A673 (cell line): ENCODE measurements around the gene ANKRD11. TPM values are rescaled to one million over a fixed set of nuclear protein-coding genes. Genes with fewer than 3 reads are reported as not detected.

Experiments
- BruUV-seq: library from RNA; stranded (reverse); fragments of 400-500 nt; replicated peaks from 2 replicates; lab custom pipeline; 2021; lab: Mats Ljungman, UMichigan
- CTCF ChIA-PET: fragments of 300-600 bp; sonication (Branson Sonifier 250); formaldehyde crosslinking; loops from one replicate; lab custom pipeline; 2022; ENCODE audit warnings: antibody characterized with exemption; lab: Charles Lee
- POLR2A ChIA-PET: fragments of 300-600 bp; sonication (Branson Sonifier 250); formaldehyde crosslinking; loops from one replicate; lab custom pipeline; 2022; ENCODE audit warnings: antibody characterized with exemption; ENCODE audit not compliant: low non-redundant PET; lab: Charles Lee
- DNase-seq: peaks from one replicate; pipeline ENCODE4 v3.0.0-alpha.2; 2015; ENCODE audit warnings: low spot score
- H3K27ac ChIP-seq: fragments of 200-600 bp; sonication (generic); 2 replicates; pipeline ENCODE4 v1.5.1; 2016; ENCODE audit warnings: mixed run types, low read depth, mild to moderate bottlenecking, mixed read lengths, antibody characterized with exemption, low read length; ENCODE audit not compliant: poor library complexity, severe bottlenecking
- H3K27me3 ChIP-seq: fragments of 200-600 bp; sonication (generic); replicated peaks from 2 replicates; pipeline ENCODE4 v1.6.1; 2017; ENCODE audit warnings: mixed run types, low read depth, mild to moderate bottlenecking, mixed read lengths, antibody characterized with exemption, low read length; ENCODE audit not compliant: insufficient read depth, poor library complexity
- H3K36me3 ChIP-seq: fragments of 200-600 bp; sonication (generic); 2 replicates; pipeline ENCODE4 v1.6.1; 2016; ENCODE audit warnings: mixed run types, mild to moderate bottlenecking, mixed read lengths, antibody characterized with exemption, low read length; ENCODE audit not compliant: insufficient read depth, poor library complexity, severe bottlenecking
- H3K4me1 ChIP-seq: fragments of 200-600 bp; sonication (generic); 2 replicates; pipeline ENCODE4 v1.6.1; 2017; ENCODE audit warnings: mixed run types, mild to moderate bottlenecking, mixed read lengths, antibody characterized with exemption, low read length; ENCODE audit not compliant: insufficient read depth, poor library complexity, severe bottlenecking
- H3K4me3 ChIP-seq: fragments of 200-600 bp; sonication (generic); 2 replicates; pipeline ENCODE4 v1.5.1; 2016; ENCODE audit warnings: low read depth, mixed run types, mild to moderate bottlenecking, mixed read lengths, low read length; ENCODE audit not compliant: poor library complexity, severe bottlenecking
- H3K9me3 ChIP-seq: fragments of 200-600 bp; sonication (generic); 2 replicates; pipeline ENCODE4 v1.6.1; 2016; ENCODE audit warnings: mixed run types, low read depth, mild to moderate bottlenecking, mixed read lengths, antibody characterized with exemption, low read length; ENCODE audit not compliant: poor library complexity, severe bottlenecking
- EZH2 ChIP-seq: fragments of 200-600 bp; sonication (generic); IDR thresholded peaks from 2 replicates; pipeline ENCODE4 v1.6.1; 2017; ENCODE audit warnings: borderline replicate concordance, low read depth, mild to moderate bottlenecking, mixed read lengths, antibody characterized with exemption, low read length; ENCODE audit not compliant: poor library complexity, severe bottlenecking
- intact Hi-C: fragments of 100-400 bp; cut with micrococcal nuclease; formaldehyde crosslinking; loops from one replicate; pipeline ENCODE4 v1.10.0; 2022; ENCODE audit not compliant: unreplicated experiment
- total RNA-seq: library from RNA; stranded (reverse); gene quantifications from 2 replicates; pipeline ENCODE4 v1.2.3, GENCODE V29; 2021
- TF ChIP-seq, protein P1 (sequence below): fragments of 300-800, 200-600 bp; sonication (generic); conservative IDR thresholded peaks from 2 replicates; pipeline ENCODE4 v1.5.1; 2017; ENCODE audit warnings: low read depth, mild to moderate bottlenecking, antibody characterized with exemption, low read length, moderate library complexity, mixed read lengths

The ANKRD11 gene
- total RNA-seq, 1 experiment from 2014 or later: 217 TPM

GRCh38 chr16:89512453-89512852 lies 22.1 kb upstream of the ANKRD11 start:
- BruUV-seq: no TSS peak
- intact Hi-C loops: no loop called here
- ChIA-PET CTCF (no interaction called here), POLR2A (no interaction called here)
- no peak overlapping the region for H3K27ac ChIP-seq
- no peak overlapping the region for H3K4me3 ChIP-seq
- DNase-seq: no peak
- no peak for TF ChIP-seq EZH2
- TF ChIP-seq, protein P1, sequence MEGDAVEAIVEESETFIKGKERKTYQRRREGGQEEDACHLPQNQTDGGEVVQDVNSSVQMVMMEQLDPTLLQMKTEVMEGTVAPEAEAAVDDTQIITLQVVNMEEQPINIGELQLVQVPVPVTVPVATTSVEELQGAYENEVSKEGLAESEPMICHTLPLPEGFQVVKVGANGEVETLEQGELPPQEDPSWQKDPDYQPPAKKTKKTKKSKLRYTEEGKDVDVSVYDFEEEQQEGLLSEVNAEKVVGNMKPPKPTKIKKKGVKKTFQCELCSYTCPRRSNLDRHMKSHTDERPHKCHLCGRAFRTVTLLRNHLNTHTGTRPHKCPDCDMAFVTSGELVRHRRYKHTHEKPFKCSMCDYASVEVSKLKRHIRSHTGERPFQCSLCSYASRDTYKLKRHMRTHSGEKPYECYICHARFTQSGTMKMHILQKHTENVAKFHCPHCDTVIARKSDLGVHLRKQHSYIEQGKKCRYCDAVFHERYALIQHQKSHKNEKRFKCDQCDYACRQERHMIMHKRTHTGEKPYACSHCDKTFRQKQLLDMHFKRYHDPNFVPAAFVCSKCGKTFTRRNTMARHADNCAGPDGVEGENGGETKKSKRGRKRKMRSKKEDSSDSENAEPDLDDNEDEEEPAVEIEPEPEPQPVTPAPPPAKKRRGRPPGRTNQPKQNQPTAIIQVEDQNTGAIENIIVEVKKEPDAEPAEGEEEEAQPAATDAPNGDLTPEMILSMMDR: no peak
- H3K36me3 ChIP-seq: peaks cover 46% of the 10 kb centered on the region
- H3K9me3 ChIP-seq: no peaks in the 10 kb centered on the region
- no peaks in the 10 kb centered on the region for H3K27me3 ChIP-seq
- peaks cover 7% of the 10 kb centered on the region for H3K4me1 ChIP-seq

DNA sequence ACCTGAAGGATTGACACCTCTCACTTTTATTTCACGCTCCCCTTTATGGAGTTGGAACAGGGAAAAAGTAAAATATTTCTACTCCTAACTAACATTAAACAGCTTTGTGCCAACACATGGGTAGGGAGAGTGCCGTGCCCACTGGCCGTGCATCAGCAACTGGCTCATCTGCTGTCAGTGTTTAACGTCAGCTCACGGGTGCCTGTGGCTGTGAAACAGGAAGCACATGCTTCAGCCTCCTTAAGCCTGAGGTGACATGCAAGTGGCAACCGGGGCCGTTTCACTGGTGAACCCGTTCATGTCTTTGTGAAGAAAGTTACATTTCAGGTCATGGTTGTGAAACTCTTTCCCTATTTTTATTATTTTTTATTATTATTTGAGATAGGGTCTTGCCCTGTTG lies 21.0 kb upstream of the ANKRD11 start:
- Histone ChIP-seq H3K36me3 (peaks cover 41% of the 10 kb centered on the region), H3K4me3 (no peak overlapping the region), H3K9me3 (no peaks in the 10 kb centered on the region), H3K27ac (no peak overlapping the region), H3K4me1 (peaks cover 13% of the 10 kb centered on the region), H3K27me3 (no peaks in the 10 kb centered on the region)
- intact Hi-C loops: no loop called here
- TF ChIP-seq EZH2: no peak
- TF ChIP-seq, protein P1: no peak
- BruUV-seq: no TSS peak
- POLR2A ChIA-PET: no interaction called here
- DNase-seq: no peak
- CTCF ChIA-PET: no interaction called here

DNA sequence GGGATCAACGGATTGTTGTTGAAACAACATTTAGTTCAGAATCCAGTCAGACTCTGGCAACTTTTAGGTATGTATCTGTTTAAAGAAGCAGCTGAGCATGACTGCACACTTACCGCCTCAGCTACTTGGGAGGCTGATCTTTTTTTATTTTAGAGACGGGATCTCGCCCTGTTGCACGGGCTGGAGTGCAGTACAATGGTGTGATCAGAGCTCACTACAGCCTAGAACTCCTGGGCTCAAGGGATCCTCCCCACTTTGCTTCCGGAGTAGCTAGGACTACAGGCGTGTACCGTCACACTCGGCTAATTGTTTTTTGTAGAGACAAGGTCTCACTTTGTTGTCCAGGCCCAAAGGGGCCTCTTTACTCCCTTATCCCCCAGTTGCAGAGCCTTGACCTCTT lies 20.2 kb upstream of the ANKRD11 start:
- BruUV-seq: no TSS peak
- POLR2A ChIA-PET: no interaction called here
- TF ChIP-seq, protein P1: no peak
- TF ChIP-seq EZH2: no peak
- H3K27ac ChIP-seq: no peak overlapping the region
- H3K4me3 ChIP-seq: no peak overlapping the region
- H3K4me1 ChIP-seq: peaks cover 21% of the 10 kb centered on the region
- no peaks in the 10 kb centered on the region for H3K9me3 ChIP-seq
- H3K27me3 ChIP-seq: no peaks in the 10 kb centered on the region
- CTCF ChIA-PET: no interaction called here
- intact Hi-C loops: no loop called here
- peaks cover 36% of the 10 kb centered on the region for H3K36me3 ChIP-seq
- no peak for DNase-seq
